Hepatocyte (in vitro differentiated cells): Measurements from ENCODE around the gene VWA8. TPM values are rescaled to one million over a fixed set of nuclear protein-coding genes. Genes with fewer than 3 reads are reported as not detected.

Experiments
- DNase-seq: peaks from one replicate; pipeline ENCODE4 v3.0.0-alpha.2; 2016; ENCODE audit warnings: low spot score
- H2AFZ ChIP-seq: fragments of 200-600 bp; sonication (generic); 2 replicates; pipeline ENCODE4 v1.6.0; 2016; ENCODE audit warnings: antibody characterized with exemption, mild to moderate bottlenecking
- H3K27ac ChIP-seq: fragments of 200-600 bp; sonication (generic); 2 replicates; pipeline ENCODE4 v1.5.1; 2016; ENCODE audit warnings: mild to moderate bottlenecking
- H3K27me3 ChIP-seq: fragments of 200-600 bp; sonication (generic); 2 replicates; pipeline ENCODE4 v1.6.1; 2016
- H3K36me3 ChIP-seq: fragments of 200-600 bp; sonication (generic); replicated peaks from 2 replicates; pipeline ENCODE4 v1.5.1; 2016; ENCODE audit warnings: low read depth; ENCODE audit not compliant: insufficient read depth
- H3K4me1 ChIP-seq: fragments of 200-600 bp; sonication (generic); 2 replicates; pipeline ENCODE4 v1.5.1; 2016; ENCODE audit warnings: mild to moderate bottlenecking, moderate library complexity; ENCODE audit not compliant: insufficient read depth
- H3K4me2 ChIP-seq: fragments of 200-600 bp; sonication (generic); 2 replicates; pipeline ENCODE4 v1.6.0; 2016
- H3K4me3 ChIP-seq: fragments of 200-600 bp; sonication (generic); 2 replicates; pipeline ENCODE4 v1.5.1; 2016; ENCODE audit warnings: mild to moderate bottlenecking
- H3K79me2 ChIP-seq: fragments of 200-600 bp; sonication (generic); 2 replicates; pipeline ENCODE4 v1.6.0; 2017; ENCODE audit warnings: mild to moderate bottlenecking
- H3K9me2 ChIP-seq: fragments of 200-600 bp; sonication (generic); replicated peaks from 2 replicates; pipeline ENCODE4 v1.6.0; 2017; ENCODE audit warnings: mild to moderate bottlenecking; ENCODE audit not compliant: insufficient read depth
- H3K9me3 ChIP-seq: fragments of 200-600 bp; sonication (generic); 2 replicates; pipeline ENCODE4 v1.5.1; 2016; ENCODE audit warnings: low read depth, mild to moderate bottlenecking
- H4K20me1 ChIP-seq: fragments of 200-600 bp; sonication (generic); 2 replicates; pipeline ENCODE4 v1.6.0; 2016; ENCODE audit warnings: mild to moderate bottlenecking; ENCODE audit not compliant: insufficient read depth, poor library complexity, severe bottlenecking
- CTCF ChIP-seq: fragments of 200-600 bp; sonication (generic); IDR thresholded peaks from 2 replicates; pipeline ENCODE4 v1.5.1; 2016; ENCODE audit warnings: antibody characterized with exemption, mild to moderate bottlenecking; ENCODE audit not compliant: poor library complexity
- EZH2 ChIP-seq: fragments of 200-600 bp; sonication (generic); IDR thresholded peaks from 2 replicates; pipeline ENCODE4 v1.6.1; 2016; ENCODE audit warnings: antibody characterized with exemption, mild to moderate bottlenecking, borderline replicate concordance
- EZH2phosphoT487 ChIP-seq: fragments of 200-600 bp; sonication (generic); IDR thresholded peaks from one replicate; pipeline ENCODE4 v1.6.1; 2018; ENCODE audit warnings: antibody characterized with exemption, mild to moderate bottlenecking, low read depth, moderate library complexity; ENCODE audit not compliant: unreplicated experiment, severe bottlenecking
- WGBS: methylation state at CpG from one replicate; pipeline ENCODE4 v1.1.6; 2016; ENCODE audit warnings: low lambda C conversion rate; ENCODE audit errors: missing lambda C conversion rate; 5-methylcytosine and 5-hydroxymethylcytosine counted together
- polyA plus RNA-seq: library from polyadenylated mRNA; unstranded; fragments of >200 nt; fragmentation: Nextera tagmentation; extraction: Ambion mirVana; gene quantifications from 2 replicates; pipeline ENCODE4 v1.2.1, GENCODE V29; 2016
- total RNA-seq: library from RNA; depleted of rRNA; stranded (reverse); fragments of >200 nt; gene quantifications from 2 replicates; pipeline ENCODE4 v1.2.3, GENCODE V29; 2014

Gene VWA8
- total and polyA plus RNA-seq, 2 experiments from 2014 or later, result 4.9 to 19.5 TPM

DNA sequence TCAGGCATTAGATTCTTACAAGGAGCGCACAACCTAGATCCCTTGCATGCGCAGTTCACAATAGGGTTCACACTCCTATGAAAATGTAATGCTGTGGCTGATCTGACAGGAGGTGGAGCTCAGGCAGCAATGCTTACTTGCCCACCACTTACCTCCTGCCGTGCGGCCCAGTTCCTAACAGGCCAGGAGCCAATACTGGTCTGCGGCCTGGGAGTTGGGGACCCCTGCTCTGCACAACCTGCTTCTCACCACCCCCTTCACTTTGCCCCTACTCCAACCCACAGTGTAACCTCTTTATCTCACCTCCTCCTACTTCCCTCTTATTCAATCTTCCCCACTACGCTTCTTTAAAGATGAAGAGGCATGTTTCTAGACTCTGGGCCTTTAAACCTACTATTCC, 263.3 kb downstream of the VWA8 start:
- Histone ChIP-seq H3K36me3 (no peaks in the 10 kb centered on the region), H3K79me2 (no peaks in the 10 kb centered on the region), H3K9me2 (no peaks in the 10 kb centered on the region), H3K4me2 (no peak overlapping the region), H2AFZ (no peak overlapping the region), H3K27me3 (no peaks in the 10 kb centered on the region), H4K20me1 (no peaks in the 10 kb centered on the region), H3K9me3 (no peaks in the 10 kb centered on the region), H3K4me1 (peaks cover 26% of the 10 kb centered on the region), H3K27ac (no peak overlapping the region), H3K4me3 (no peak overlapping the region)
- DNase-seq, result no peak
- no peak for TF ChIP-seq CTCF
- TF ChIP-seq EZH2phosphoT487, result no peak
- TF ChIP-seq EZH2, result no peak
- WGBS, result 97% methylated on average over 6 of the region's 6 CpGs

- peak; percentile 60 for DNase-seq
- H3K4me2 ChIP-seq, result no peak overlapping the region
These were observed 264.5 kb downstream of the VWA8 start for GRCh38 chr13:41696163-41697003.

GRCh38 chr13:41694545-41695301, 266.2 kb downstream of the VWA8 start:
- WGBS, result 35% methylated on average over 5 of the region's 5 CpGs
- H3K4me1 ChIP-seq, result peaks cover 26% of the 10 kb centered on the region
- H3K79me2 ChIP-seq, result no peaks in the 10 kb centered on the region
- no peak for TF ChIP-seq EZH2phosphoT487
- TF ChIP-seq EZH2, result no peak
- no peak for TF ChIP-seq CTCF
- H3K27ac ChIP-seq, result peak overlapping the region; percentile 61
- H3K27me3 ChIP-seq, result no peaks in the 10 kb centered on the region
- peak; percentile 78 for DNase-seq
- no peak overlapping the region for H3K4me3 ChIP-seq
- H3K9me3 ChIP-seq, result no peaks in the 10 kb centered on the region
- no peaks in the 10 kb centered on the region for H3K36me3 ChIP-seq
- H3K4me2 ChIP-seq, result peak overlapping the region; percentile 29
- H4K20me1 ChIP-seq, result no peaks in the 10 kb centered on the region
- no peak overlapping the region for H2AFZ ChIP-seq
- no peaks in the 10 kb centered on the region for H3K9me2 ChIP-seq

More at GRCh38 chr13:41696163-41697003, 264.5 kb downstream of the VWA8 start:
- H3K27ac ChIP-seq, result peak overlapping the region; percentile 61
- H4K20me1 ChIP-seq, result no peaks in the 10 kb centered on the region
- TF ChIP-seq CTCF (no peak), EZH2phosphoT487 (no peak), EZH2 (no peak)
- H3K36me3 ChIP-seq, result no peaks in the 10 kb centered on the region
- H3K27me3 ChIP-seq, result no peaks in the 10 kb centered on the region
- H3K4me1 ChIP-seq, result peaks cover 26% of the 10 kb centered on the region
- no peaks in the 10 kb centered on the region for H3K9me3 ChIP-seq
- H2AFZ ChIP-seq, result no peak overlapping the region
- no peaks in the 10 kb centered on the region for H3K79me2 ChIP-seq
- H3K9me2 ChIP-seq, result no peaks in the 10 kb centered on the region
- H3K4me3 ChIP-seq, result no peak overlapping the region
